ENCODE results near the gene ZNF98.

The ZNF98 gene

GRCh38 chr19:22422211-22422610 lies at the start of gene ZNF98:
Gene ZNF98, minus strand, starts transcription at chr19:22422346. Its CDS starts 122 bp downstream, at chr19:22422224.
- no peak for DNase-seq (ENCODE audit: low read depth)

GRCh38 chr19:22446605-22447004 lies 24.5 kb upstream of the ZNF98 start:
- no peak for DNase-seq (ENCODE audit: low read depth)

- DNase-seq (ENCODE audit: low read depth), result no peak
These were observed 15.9 kb upstream of the ZNF98 start for GRCh38 chr19:22438011-22438410.

GRCh38 chr19:22427960-22428913 lies 6.1 kb upstream of the ZNF98 start:
- no peak for DNase-seq (ENCODE audit: low read depth)

GRCh38 chr19:22427547-22427946 lies 5.4 kb upstream of the ZNF98 start:
- no peak for DNase-seq (ENCODE audit: low read depth)

- no peak for DNase-seq (ENCODE audit: low read depth)
These were observed 4.8 kb upstream of the ZNF98 start for GRCh38 chr19:22426901-22427300.

- DNase-seq (ENCODE audit: low read depth), result no peak
These were observed 349 bp downstream of the ZNF98 start for GRCh38 chr19:22421797-22422196.

- DNase-seq (ENCODE audit: low read depth), result no peak
These were observed 67.5 kb downstream of the ZNF98 start for GRCh38 chr19:22354665-22355064.

Measured in HS-27A (cell line).